T47D (cell line): ENCODE results near the gene RAB3A.
A peak's percentile ranks its signal among the peaks of the same experiment; 100 is the strongest.

Experiments
- DNase-seq, 2 experiments: peaks; one replicate each; pipeline versions ENCODE4 v3.0.0 to v3.0.0-alpha.2; 2011 to 2012; ENCODE audit warnings: low read depth in 1 of 2, low spot score in 1 of 2
- JUND ChIP-seq: IDR thresholded peaks from 2 replicates; pipeline ENCODE4 v1.6.1; 2012; ENCODE audit warnings: low read depth
- in situ Hi-C: cut with HindIII; loops from 2 replicates; pipeline ENCODE4 v1.10.0; 2016; ENCODE audit warnings: low sequenced_read_pairs, low pct_unique_long_range_greater_than_20kb

RAB3A gene

DNA sequence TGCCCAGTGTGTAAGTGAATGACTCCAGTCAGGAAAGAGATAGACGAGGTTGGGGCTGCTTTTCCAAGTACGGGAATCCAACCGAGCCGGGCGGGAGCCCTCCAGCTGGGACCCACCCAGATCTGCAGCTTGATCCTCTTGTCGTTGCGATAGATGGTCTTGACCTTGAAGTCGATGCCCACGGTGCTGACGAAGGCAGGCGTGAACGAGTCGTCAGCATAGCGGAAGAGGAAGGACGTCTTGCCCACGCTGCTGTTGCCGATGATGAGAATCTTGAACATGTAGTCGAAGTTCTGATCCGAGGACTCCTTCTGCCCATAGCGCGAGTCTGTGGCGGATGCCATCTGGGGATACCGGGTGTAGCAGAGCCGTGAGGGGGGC is 1.5 kb downstream of the RAB3A start:
- in situ Hi-C loops, result no loop called here

GRCh38 chr19:18198374-18198773 is 5.5 kb downstream of the RAB3A start:
- no peak for DNase-seq
- in situ Hi-C loops, result no loop called here

More for the DNA sequence above, 1.5 kb downstream of the RAB3A start:
- no peak for TF ChIP-seq JUND
- DNase-seq, result no peak

GRCh38 chr19:18197941-18198340 is 5.9 kb downstream of the RAB3A start:
- no peak for DNase-seq
- no peak for TF ChIP-seq JUND
- in situ Hi-C loops, result no loop called here

More at GRCh38 chr19:18198374-18198773, 5.5 kb downstream of the RAB3A start:
- no peak for TF ChIP-seq JUND

DNA sequence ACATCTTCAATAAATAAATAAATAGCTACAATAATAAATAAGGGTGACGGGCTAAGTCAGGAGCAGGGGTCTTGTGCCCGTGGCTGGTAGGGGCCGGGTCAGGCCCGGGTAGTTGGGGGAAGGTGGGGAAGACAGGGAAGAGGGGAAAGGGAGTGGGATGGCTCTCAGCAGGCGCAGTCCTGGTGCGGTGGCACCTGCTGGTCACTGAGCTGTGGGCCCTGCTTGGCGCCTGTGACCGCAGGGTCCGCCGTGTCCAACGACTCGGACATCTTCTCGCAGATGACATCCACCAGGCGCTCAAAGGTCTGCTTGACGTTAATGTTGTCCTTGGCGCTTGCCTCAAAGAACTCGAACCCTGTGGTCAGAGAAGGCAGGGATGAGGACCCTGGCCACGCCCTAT is 6.5 kb downstream of the RAB3A start:
- no peak for TF ChIP-seq JUND
- in situ Hi-C loops, result no loop called here
- DNase-seq, result no peak

DNA sequence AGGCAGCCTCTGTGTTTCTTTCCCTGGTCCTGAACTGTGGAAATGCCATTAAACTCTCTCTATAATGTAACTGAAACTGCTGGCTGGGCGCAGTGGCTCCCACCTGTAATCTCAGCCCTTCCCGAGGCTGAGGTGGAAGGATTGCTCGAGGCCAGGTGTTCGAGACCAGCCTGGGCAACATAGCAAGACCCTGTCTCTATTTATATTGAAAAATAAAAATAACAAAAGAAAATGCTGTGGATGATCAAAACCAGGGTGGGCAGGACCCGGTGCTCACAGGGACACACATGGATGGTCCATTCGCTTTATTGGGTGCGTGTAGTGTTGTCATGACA is 7.4 kb downstream of the RAB3A start:
- no peak for DNase-seq
- no peak for TF ChIP-seq JUND
- in situ Hi-C loops, result no loop called here

- peak in 1 of 2 experiments; percentile 36 for DNase-seq
- TF ChIP-seq JUND, result no peak
- in situ Hi-C loops, result no loop called here
Observed at GRCh38 chr19:18194554-18195238, 9.1 kb downstream of the RAB3A start.

- TF ChIP-seq JUND, result no peak
- in situ Hi-C loops, result no loop called here
Observed at GRCh38 chr19:18194181-18194530, 9.7 kb downstream of the RAB3A start.

DNA sequence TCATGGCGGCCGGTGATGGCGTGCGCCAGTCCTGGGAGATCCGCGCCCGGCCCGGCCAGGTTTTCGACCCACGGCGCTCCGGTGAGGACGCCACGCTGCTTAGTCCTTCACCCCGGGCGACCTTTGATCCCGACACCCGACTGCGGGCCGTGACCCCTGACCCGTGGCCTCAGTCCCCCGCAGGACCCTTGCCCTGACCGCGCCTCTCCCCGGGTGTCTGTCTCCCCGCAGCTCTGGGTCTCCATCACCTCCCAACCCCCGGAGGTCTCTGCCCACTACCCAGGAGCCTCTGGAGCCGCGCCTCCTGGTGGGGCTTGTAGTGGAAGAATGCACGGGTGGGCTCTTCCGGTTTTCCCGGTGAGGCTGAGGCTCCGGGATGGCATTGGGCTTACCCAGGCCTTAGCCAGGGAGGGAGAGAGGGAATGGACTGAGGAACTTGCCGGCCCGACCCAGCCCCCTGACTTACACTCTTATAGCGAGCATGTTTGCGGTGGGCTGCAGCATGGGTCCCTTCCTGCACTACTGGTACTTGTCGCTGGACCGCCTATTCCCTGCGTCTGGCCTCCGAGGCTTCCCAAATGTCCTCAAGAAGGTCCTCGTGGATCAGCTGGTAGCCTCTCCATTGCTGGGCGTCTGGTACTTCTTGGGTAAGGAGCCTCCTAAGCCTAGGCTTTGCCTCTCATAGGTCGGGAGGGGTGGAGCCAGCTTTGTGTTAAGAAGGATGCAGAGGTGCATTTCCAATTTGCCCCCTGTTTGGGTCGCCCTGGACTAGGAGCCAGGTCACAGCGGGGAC is 10.3 kb downstream of the RAB3A start:
- TF ChIP-seq JUND, result no peak
- in situ Hi-C loops, result no loop called here
- no peak for DNase-seq

More at GRCh38 chr19:18194181-18194530, 9.7 kb downstream of the RAB3A start:
- no peak for DNase-seq

DNA sequence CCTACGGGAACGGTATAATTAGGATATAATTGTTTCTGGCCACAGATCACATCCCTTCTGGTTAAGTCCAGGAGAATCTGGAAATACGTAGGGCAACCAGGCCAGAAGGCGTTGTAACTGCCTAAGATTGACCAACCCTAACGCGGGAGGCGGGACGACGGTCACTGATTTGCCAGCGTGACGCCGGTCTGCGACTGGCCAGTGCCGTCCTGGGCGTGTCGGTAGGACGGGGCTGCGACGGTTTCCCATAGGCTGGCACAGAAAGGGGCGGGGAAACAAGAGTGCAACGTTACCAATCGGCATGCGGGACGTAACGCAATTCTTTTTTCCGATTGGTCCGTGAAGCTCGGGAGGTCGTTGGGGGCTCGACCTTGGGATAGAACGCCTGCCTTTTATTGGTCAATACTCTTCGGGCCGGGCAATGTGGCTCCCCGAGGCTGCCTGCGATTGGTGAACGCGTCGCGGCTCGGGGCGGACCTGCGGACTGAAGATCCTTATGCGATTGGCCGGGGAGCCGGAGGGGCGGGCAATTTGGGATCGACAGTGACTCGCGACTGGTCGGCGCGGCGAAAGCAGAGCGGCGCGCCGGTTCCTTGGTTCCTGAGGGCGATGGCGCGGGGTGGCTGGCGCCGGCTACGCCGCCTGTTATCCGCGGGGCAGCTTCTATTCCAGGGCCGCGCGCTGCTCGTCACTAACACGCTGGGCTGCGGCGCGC is 11.0 kb downstream of the RAB3A start, which contains the start of gene MPV17L2:
MPV17L2 (plus strand) TSS at position 546 of the 715 bp plus-strand sequence; CDS start at position 610, 64 bp downstream.
- TF ChIP-seq JUND, result no peak
- in situ Hi-C loops, result no loop called here
- DNase-seq, result peak; percentile 71 to 99

DNA sequence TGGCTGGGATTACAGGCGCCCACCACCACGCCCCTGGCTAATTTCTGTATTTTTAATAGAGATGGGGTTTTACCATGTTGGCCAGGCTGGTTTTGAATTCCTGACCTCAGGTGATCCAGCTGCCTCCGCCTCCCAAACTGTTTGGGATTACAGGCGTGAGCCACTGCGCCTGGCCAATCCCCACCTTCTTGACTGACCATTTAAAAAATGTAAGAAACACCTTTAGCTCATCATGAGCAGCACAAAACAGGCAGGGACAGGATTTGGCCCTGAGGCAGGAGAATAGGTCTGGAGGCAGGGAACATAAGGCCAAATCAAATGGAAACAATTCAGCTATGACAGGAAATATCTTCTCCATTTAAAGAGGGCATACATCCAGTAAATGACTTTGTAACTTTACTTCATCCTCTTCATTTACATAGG is 12.2 kb downstream of the RAB3A start:
- in situ Hi-C loops, result no loop called here
- peak in 1 of 2 experiments; percentile 63 for DNase-seq
- no peak for TF ChIP-seq JUND

DNA sequence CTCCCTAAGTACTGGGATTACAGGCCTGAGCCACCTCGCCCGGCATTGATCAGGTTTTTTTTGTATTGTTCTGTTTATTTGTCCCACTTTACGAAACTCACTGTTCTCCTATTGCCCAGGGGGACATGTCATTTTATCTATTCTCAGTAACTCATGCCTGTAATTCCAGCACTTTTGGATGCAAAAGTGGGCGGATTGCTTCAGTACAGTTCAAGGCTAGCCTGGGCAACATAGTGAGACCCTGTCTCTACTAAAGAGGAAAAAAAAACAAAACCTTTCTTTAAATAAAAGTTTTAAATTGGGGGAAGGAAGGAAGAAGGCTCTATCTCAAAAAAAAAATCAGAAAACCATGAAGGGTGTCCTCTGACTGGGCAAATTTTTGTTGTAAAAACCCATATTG is 13.6 kb downstream of the RAB3A start:
- in situ Hi-C loops, result no loop called here
- TF ChIP-seq JUND, result no peak
- DNase-seq, result no peak

- in situ Hi-C loops, result no loop called here
- TF ChIP-seq JUND, result no peak
- no peak for DNase-seq
Observed at GRCh38 chr19:18185538-18185937, 18.3 kb downstream of the RAB3A start.

DNA sequence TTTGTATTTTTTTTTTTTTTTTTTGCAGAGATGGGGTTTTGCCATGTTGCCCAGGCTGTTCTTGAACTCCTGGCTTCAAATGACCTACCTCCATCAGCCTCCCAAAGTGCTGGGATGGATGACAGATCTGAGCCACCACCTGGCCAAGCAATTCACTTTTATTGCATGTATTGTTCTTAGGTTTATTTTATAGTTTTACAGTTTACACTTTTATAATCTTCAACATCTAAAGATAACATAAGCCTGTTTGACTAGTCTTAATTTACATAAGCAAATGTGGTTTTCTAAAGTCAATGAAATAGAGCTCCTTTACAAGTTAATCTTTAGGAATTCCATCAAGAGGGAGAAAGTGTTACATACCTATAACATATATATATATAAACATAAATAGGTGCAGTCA is 20.3 kb downstream of the RAB3A start:
- DNase-seq, result peak in 1 of 2 experiments; percentile 71
- in situ Hi-C loops, result no loop called here

More for the DNA sequence above, 20.3 kb downstream of the RAB3A start:
- TF ChIP-seq JUND, result no peak
